Measurements from ENCODE around the gene TRAF6.
A peak's percentile ranks its signal among the peaks of the same experiment; 100 is the strongest.
"Not testable (repeated sequence)": the region's sequence is repeated elsewhere in the genome, so short reads cannot be mapped to it uniquely, and the experiment has no call there.

The TRAF6 gene

DNA sequence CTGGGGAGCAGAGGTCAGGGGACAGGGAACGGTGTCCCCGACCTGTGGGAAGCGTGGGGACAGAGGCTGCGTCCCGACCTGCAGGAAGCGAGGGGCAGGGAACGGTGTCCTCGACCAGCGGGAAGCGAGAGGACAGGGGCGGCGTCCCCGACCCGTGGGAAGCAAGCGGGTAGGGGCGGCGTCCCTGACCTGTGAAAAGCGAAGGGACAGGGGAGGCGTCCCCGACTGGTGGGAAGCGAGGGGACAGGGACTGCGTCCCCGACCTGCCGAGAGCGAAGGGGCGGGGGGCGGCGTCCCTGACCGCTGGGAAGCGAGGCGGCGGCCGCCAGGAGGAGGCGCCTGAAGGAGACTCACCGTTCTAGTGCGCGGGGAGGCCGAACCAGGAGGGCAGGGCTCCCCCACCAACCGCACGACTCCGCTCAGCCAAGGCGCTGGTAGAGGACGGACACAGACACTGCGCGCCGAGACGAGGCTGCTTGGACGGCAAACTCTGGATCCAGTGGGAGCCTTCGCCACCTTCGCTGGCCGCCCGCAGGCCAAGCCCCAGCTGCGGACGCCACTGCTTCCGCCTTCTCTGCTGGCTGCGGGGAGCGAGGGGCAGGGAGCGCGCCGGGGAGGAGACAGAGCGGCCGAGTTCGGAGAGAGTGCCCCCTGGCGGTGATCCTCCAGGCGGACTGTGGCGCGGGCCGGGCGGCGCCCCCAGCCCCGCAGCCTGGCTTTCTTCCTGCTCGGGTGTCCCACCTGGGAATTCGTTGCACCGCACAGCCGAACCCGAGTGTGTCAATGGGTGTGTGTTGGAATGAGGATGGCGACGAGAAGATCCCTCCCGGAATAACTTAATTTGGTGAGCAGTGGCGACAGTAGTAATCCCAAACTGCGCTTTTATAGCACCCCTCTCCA, at the start of gene TRAF6:
TSS of gene TRAF6 (minus strand) at position 579 of the 900 bp plus-strand sequence. CDS start 8,757 bp downstream, outside the sequence.
- DNase-seq: peak; percentile 93

DNA sequence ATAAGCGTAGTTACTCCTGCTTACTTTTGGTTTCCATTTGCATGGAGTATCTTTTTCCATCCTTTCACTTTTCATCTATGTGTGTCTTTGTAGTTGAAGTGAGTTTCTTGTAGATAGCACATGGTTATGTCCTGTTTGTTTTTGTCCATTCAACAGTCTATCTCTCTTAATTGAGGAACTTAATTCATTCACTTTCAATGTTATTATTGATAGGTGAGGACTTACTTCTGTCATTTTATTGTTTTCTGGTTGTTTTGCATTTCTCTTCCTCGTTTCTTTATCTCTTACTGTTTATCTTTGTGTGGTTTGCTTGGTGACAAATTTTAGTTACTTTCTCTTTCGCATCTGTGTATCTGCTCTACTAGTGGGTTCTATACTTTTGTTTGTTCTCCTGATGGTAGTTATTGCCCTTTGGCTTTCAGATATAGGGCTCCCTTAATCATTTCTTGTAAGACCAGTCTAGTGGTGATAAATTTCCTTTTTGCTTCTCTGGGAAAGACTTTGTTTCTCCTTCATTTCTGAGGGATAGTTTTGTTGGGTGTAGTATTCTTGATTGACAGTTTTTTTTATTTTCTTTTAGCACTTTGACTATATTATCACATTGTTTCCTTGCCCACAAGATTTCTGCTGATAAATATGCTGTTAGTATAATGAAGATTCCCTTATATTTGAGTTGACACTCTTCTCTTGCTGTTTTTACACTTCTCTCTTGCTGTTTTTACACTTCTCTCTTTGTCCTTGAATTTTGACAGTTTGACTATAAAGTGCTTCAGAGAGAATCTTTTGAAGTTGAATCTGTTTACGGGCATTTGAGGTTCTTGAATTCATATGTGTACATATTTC, 48.7 kb upstream of the TRAF6 start:
- DNase-seq: no peak

DNA sequence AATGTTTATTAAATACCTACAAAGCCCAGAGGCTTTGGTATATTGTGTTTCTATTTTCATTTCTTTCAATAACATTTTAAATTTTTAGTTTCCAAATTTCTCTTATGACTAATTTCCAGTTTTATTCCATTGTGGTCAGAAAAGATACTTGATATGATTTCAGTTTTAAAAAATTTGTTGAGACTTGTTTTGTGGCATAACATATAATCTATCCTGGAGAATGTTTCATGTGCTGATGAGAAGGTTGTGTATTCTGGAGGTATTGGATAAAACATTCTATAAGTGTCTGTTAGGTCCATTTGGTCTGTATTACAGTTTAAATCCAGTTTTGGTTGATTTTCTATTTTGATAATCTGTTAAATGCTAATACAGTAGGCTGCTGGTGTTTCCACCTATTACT, 47.9 kb upstream of the TRAF6 start:
- DNase-seq: no peak

GRCh38 chr11:36557390-36557789, 47.3 kb upstream of the TRAF6 start:
- DNase-seq: not testable (repeated sequence)

DNA sequence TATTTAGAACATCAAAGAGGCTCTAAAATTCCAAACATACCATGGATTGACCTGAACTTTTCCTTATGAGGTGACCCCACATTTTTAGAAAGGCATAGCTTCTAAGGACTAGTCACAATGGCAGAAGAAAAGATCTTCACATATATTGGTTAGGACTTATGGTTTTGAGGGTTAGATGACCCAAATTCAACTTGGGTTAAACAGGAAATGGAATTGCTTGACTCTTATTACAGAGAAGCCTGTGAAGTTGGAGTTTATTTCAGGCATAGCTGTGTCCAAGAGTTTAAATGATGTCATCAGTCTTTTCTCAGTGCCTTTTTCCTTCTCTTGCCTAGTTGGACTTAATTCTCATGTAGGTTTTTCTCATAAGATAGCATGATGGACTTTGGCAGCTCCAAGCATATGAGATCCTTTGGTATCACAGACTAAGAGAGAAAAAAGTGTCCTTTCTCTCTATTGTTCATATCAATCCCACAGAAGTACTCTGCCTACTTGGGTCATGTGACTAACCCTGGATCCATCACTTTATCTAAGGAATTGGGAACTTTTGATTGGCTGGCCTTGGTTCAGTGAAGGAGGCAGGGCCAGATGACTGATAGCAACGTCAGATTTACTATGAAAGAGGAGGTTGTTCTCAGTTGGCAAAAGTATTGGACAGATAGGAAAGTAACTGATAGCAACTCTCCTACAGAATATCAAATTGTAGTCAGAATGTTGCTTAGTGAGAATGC, 40.5 kb upstream of the TRAF6 start:
- no peak for DNase-seq

DNA sequence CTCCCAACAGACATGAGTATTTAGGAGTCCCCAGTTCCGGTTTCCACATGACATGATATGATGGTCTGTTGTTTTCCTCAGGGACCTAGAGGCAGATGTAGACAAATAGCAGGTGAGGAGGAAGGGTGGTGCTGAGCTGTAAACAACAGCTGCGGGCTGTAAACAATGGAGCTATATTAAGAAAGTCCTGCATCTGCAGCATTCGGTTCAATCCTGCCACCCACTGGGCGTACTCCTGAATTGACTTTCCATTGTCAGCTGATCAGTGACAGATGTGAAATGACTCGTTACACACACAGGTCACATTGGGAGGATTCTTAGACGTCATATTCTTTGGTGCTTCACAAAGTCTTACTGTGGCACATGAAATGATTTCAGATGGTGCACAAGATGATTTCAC, 30.9 kb upstream of the TRAF6 start:
- DNase-seq: peak; percentile 55

DNA sequence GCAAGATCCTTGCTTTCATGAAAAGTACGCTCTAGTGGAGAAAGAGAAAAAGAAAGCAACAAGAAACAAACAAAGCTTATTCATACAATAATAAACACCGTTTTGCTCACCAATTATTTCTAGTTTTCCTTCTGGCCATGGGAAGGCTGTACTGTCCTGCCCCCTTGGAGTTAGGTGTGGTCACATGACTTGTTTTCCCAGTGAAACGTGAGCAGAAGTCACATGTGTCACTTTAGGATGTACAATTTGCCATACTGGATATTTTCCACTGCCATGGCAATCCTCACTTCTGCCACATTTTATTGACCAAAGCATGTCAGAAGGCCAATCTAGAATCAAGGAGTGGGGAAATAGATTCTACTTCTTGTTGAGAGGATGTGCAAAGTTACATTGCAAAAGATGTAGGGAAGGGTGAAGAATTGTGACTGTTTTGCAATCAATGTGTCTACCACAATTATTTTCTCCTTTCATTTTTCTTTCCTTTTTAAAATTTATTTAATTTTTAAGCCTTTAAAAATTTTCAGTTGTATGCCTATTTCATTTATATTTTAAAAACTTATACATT, 24.3 kb upstream of the TRAF6 start:
- no peak for DNase-seq

DNA sequence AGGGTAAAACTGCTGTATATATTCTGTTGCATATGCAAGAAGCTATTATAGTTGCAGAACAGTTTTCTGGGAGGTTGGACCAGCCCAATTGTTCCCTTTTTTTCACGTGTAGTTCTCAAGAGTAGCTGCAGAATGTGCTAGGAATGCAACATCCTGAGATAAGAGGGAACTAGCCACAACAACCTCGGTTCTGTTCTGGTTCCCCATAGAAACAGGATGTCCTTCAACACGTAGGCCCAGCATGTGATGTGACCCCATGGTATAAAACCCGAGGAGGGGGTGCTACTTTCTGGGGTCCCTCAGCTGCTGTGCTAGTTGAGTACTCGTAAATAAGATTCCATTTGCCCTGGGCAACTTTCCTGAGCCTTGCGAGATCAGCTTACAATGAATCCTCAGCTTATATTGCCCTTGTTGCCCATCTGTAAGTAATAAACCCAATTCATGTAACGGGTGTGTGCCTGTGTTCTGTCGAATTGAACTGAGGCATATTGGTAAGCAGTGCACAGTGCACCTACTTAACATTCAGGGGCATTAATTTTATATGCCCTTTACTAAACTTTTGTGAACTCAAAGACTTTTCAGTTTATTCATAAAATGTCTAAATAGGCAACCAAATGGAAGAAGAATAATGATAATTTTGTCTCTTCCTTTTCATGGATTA, 23.0 kb upstream of the TRAF6 start:
- no peak for DNase-seq

- DNase-seq: no peak
Measured at GRCh38 chr11:36530840-36531239, 20.8 kb upstream of the TRAF6 start.

DNA sequence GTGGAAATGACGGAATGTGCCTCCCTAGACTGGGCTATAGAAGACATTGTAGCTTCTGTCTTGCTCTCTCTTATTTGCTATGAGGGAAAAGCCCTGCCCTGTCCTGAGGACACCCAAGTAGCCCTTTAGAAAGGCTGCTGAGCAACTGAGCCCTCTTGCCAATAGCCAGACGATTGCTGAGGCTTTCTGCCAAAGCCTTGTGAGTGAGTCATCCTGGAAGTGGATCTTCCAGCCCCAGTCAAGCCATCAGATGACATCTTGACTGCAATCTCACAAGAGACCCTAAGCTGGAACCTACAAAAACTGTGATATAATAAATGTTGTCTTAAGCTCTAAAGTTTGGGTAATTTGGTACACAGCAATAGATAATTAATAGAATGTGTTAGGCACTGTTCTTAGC, 3.9 kb upstream of the TRAF6 start:
- DNase-seq: no peak

DNA sequence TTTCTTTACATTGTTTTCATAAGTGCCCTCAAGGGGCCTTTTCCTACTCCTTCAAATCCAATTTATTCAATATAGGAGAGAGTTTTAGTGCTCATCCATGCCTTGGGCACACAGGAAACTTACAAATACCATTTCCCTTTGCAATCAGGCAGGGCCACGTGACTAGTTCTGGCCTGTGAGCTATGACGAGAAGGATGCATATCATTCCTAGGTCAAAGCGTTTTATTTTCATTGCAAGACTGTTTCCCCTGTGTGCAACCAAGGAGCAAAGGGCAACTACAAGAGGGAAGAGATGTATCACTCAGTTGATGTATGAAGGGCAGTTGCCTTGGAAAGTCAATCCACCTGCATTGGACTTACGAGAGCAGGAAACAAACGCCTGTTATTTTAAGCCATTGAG, 1.9 kb upstream of the TRAF6 start:
- no peak for DNase-seq

DNA sequence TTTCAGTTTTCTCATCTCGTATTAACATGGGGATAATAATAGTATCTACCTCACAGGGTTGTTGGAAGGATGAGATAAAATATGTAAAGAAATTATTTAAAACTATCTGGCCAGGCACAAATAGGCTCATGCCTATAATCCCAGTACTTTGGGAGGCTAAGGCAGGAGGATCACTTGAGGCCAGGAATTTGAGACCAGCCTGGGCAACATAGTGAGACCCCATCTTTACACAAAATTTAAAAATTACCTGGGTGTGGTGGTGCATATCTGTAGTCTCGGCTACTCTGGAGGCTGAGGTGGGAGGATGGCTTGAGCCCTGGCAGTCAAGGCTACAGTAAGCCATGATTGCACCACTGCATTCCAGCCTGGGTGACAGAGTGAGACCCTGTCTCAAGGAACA, 990 bp upstream of the TRAF6 start:
- not testable (repeated sequence) for DNase-seq

DNA sequence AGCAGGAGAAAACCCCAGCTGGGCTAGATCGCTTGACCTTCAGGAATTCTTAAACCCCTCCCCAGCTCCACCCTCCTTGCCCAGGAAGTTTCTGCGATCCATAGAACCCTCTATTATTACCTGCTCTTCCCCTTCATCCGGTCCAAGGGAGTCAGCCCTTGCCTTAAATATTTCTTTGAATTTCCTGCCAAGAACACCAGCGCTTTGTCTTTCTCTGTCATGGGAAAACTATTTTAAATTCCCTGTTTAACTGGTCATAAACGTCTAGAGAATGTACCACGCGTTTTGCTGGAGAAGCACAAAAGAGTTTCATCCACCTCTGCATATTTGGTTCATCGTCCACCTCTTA, 496 bp upstream of the TRAF6 start:
- DNase-seq: no peak

- no peak for DNase-seq
Measured at GRCh38 chr11:36509201-36509639, 852 bp downstream of the TRAF6 start.

- DNase-seq: no peak
Measured at GRCh38 chr11:36508743-36509142, 1.3 kb downstream of the TRAF6 start.

DNA sequence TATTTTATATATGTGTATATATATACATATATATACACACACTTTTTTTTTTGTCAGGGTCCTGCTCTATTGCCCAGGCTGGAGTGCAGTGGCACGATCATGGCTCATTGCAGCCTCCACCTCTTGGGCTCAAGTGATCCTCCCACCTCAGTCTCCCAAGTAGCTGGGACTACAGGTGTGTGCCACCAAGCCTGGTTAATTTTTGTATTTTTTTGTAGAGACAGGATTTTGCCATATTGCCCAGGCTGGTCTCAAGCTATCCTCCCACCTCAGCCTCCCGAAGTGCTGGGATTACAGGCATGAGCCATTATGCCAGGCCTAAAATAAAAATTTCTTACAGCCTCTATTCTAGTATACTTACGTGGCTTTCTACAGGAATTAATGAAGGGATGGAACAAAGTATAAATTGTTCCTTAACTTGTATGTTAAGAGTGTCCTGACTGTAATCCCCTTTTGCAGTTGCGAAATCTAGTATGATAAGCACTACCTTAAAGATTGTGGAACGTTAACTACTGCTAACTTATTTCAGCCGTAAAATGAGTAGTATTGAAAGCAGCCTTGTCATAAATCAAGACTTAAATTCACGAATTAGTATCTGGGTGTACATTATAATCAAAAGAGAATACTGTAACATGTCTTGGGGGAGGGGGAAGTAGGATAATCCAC, 2.1 kb downstream of the TRAF6 start:
- DNase-seq: no peak

GRCh38 chr11:36501236-36501635, 8.8 kb downstream of the TRAF6 start:
- DNase-seq: no peak

GRCh38 chr11:36500315-36500721, 9.8 kb downstream of the TRAF6 start:
- DNase-seq: no peak

- DNase-seq: no peak
Measured at GRCh38 chr11:36499315-36499714, 10.8 kb downstream of the TRAF6 start.

DNA sequence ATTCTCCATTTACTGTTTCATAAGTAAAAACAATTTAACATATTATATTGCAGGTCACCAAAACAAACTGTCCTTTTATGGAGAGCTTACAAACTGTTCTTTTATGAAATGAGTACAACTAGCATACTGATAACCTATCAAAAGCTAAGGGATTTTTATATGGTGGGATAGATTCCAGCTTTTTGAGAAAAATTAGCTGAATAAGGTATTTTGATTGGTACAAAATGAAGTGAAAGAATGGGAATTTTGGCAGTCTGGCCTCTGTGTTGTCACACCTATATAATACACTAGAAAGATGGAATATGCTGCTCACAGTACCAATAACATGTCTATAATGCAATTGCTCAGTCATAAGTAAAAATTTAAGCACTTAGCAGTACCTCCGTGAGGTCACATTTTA, 11.4 kb downstream of the TRAF6 start:
- no peak for DNase-seq

DNA sequence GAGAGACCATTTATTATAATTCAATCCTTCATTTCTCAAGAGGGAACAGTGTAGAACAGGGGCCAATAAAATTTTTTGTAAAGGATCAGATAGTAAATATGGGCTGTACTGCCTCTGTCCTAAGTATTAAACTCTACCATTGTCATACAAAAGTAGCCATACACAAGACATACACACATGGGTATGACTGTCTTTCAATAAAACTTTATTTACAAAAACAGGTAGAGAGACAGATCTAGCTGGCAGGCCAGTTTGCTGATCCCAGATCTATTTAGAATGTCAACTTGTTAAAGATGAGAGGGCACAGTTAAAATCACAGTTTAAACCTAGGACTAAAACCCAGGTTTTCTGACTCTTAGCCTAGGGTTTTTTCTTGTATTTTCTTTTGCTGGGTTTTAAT, 16.7 kb downstream of the TRAF6 start:
- DNase-seq: no peak

Data from activated CD4-positive, alpha-beta T cell treated with anti-CD3 and anti-CD28 coated beads for 48 hours (primary cell).